Fibroblast of upper back skin (primary cell): ENCODE data around the gene PRH2.
A peak's percentile ranks its signal among the peaks of the same experiment; 100 is the strongest.

Experiments used
- DNase-seq: peaks from one replicate; pipeline ENCODE4 v3.0.0-alpha.2; 2013

PRH2 gene

DNA sequence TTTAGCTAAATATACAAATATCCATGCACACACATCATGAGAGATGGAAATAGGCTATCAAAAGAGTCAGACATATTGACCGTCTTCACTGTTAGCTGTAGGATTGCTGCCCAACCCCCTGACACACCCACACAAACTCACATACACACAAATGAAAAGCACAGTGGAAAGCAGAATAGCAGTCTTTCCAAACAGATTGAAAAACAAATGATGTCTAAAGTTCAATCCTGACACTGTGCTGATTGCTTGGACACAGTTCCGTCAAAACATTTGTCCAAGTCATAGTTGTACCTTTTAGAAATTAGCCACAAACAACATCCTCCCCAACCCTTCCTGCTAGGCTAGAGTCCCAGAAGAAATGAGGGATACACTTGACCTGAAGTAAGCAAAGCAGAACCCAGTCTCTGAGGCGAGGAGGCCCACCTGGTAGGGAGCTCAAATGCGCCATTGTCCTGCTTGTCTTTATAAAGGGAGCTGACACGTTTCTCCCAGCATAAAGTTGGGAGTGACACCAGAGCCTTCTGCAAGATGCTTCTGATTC, at the start of gene PRH2:
Gene PRH2, plus strand, starts transcription at position 491 of the 541 bp plus-strand sequence. Its CDS starts 38 bp downstream, at position 529.
- no peak for DNase-seq

DNA sequence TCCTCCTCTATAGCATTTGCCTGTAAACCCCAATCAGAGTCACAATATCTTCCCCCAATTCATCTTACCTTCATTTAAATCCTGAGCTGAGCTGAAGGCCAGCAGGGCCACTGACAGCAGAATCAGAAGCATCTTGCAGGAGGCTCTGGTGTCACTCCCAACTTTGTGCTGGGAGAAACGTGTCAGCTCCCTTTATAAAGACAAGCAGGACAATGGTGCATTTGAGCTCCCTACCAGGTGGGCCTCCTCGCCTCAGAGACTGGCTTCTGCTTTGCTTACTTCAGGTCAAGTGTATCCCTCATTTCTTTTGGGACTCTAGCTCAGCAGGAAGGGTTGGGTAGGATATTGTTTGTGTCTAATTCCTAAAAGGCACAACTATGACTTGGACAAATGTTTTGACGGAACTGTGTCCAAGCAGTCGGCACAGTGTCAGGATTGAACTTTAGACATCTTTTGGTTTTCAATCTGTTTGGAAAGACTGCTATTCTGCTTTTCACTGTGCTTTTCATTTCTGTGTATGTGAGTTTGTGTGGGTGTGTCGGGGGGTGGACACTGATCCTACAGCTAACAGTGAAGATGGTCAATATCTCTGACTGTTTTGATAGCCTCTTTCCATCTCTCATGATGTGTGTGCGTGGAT, 44.8 kb upstream of the PRH2 start, which contains the start of gene PRH1:
Gene PRH1, minus strand, starts transcription at position 170 of the 640 bp plus-strand sequence. Its CDS starts 38 bp downstream, at position 132.
- no peak for DNase-seq

DNA sequence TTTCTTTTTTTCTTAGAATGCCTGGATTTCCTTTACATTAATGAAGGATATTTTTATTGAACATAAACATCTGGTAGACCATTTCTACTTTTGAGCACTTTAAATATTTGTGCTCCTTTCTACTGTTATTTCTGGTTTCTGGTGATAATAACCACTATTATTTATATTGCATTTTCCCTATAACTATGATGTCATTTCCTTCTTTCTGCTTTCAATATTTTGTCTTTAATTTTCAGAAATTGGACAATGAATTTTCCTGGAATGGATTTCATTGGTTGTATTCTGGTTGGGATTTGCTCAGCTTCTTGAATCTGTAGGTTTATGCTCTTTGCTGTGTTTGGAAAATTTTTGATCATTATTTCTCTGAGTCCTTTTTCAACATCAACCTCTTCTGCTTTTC, 39.8 kb upstream of the PRH2 start:
- no peak for DNase-seq

DNA sequence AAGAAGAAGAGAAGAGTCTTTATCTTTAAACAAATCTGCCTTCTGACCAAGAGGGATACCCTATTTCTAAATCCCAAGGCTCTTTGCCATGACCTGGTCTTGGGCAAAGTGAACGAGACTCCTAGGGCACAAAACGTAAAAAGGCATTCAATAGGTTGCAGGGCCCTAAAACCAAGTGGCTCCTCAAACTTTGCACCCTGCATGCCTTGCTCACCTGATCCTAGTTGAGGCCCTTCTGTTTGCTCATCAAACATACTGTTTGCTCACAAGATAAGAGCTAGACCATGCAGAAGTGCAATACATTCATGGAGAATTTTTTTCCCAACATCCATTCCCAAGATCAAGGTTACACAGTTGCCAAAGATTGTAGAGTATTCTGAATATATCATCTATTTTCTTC, 37.1 kb upstream of the PRH2 start:
- DNase-seq = no peak

DNA sequence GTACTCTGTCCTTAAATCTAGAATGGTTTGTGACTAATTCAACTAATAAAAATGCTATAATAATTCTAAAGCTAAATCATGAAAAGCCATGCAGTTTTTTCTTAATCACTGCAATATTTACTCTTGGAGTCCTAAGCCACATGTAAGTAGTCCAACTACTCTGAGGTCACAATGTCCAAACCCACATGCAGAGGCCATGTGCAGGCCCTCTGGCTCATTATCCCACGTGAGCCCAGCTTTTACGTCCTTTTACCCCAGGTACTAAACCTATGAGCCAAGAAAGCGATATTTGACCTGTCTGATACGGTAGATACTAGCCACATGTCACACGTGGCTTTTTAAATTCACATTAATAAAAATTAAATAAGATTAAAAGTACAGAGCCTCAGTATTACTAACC, 32.2 kb upstream of the PRH2 start:
- no peak for DNase-seq

DNA sequence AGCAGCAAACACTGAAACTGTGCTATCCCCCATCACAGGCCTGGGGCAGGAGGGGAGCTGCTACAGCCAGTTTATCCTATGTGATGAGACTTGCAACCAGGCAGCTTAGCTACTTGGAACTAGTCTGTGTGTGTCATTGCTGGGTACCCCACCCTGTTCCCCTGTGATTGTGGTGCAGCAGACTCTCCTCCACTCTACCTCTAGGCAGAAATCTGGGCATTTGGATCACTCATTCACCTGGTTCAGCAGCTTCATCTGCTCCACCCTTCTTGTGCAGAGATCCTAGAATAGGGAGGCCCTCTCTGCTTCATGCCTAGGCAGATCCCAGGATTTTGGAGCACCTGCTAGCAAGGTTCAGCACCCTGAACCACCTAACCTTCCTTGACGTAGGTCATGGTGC, 28.5 kb upstream of the PRH2 start:
- DNase-seq = no peak

DNA sequence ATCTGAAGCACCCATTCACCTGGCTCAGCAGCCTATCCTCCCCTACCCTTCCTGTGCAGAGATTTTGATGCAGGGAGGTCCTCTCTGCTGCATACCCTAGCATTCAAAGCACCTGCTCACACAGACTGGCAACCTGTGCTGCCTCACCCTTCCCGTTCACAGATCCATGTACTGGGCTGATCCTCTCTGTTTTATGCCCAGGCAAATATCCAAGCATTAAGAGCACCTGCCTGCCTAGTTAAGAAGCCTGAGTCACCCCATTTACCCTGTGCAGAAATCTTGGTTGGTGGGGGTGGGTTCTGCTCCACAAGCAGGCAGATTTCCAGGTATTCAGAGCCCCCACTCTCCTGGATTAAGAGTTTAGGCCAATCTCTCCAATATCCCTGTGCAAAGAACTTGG, 28.1 kb upstream of the PRH2 start:
- no peak for DNase-seq

DNA sequence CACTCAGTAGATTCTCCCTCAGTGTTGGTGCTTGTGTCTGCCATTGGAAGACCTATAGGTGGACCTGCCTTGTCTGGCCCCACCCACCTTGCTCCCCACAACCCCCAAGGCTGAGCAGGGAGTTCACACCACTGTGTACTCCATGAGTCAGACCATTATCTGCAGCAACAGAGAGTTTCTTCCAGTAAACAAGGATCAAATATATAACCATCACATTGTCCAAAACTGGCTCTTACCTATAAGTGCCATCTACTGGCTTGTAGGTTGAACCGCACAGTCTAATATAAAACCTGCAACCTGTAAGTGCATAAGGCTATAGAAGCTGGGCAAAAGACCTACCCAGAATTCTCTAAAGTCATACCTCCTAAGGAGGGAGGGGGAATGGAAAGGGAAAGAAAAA, 27.6 kb upstream of the PRH2 start:
- DNase-seq = no peak

DNA sequence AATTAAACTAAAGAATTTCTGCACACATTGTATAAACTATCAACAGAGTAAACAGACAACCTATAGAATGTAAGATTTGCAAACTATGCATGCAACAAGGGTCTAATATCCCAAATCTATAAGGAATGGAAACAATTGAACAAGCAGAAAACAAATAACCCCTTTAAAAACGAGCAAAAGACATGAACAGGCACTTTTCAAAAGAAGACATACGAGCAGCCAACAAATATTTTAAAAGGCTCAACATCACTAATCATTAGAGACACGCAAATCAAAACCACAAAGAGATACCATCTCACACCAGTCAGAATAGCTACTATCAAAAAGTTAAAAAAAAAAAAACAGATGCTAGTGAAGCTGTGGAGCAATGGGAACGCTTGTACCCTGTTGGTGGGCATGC, 24.4 kb upstream of the PRH2 start:
- DNase-seq = no peak

DNA sequence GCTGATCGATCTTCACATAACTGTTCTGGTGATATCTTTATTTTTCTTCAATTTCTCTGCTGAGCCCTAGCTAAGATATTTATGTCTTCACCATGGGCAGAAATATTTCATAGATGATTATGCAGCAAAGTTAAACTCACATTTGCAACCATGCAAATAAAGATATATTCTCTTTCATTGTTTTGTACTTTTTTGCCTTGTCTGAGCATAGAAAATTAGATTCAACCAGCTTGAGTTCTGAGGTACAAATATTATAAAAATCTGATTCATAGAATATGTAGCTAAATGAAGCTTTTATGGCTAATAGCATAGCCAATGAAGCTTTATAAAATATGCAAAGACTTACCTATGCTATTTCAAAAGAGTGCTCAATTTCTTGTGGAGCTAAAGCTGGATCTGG, 19.6 kb upstream of the PRH2 start, which contains the start of gene TAS2R13:
Gene TAS2R13, minus strand, starts transcription at position 101 of the 400 bp plus-strand sequence. CDS start 264 bp downstream, outside the sequence.
- DNase-seq = no peak

DNA sequence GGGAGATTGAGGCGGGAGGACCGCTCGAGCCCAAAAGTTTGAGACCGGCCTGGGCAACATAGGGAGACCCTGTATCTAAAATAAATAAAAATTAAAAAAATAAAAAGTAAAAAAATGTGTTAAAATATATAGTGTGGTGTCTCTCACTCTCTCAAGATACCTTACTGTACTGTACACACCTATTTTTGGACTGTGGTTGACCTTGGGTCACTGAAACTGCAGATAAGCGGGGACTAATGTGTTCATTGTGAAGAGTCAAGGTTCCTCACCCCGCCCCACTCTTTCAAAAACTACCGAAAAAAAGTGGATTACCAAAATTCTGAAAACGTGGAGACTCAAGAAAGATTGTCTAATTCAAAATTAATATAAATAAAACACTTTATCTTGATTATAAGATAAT, 18.7 kb upstream of the PRH2 start:
- DNase-seq = no peak

DNA sequence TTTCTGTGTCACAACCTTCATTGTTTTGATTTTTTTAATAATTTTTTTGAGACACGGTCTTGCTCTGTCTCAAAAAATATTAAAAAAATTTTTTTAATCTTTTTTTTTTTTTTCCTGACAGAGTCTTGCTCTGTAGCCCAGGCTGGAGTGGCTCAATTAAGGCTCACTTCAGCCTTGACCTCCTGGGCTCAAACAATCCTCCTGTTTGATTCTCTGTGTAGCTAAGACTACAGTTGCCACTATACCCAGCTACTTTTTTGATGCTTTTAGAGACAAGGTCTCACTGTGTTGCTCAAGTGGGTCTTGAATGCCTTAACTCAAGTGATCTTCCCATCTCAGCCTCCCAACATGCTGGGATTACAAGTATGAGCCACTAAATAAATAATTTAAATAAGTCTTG, 9.2 kb upstream of the PRH2 start:
- DNase-seq = no peak

DNA sequence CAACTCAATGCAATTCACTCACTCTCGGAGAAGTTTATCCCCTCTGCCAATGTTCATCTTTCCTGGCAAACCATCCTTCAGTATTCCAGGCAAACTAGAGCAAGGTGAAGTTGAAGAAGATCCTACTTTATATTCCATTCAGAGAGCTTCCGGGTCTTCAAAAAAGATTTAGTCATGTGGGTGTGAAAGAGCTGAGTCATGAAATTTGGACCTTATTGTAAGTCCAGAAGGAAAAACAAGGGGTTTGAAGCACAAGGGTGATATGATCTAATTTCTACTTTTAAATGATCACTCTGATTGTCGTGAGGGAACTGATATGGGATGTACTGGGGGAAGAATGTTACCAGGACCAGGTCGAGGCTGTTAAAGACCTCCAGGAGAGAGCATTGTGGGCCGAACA, 2.8 kb upstream of the PRH2 start:
- DNase-seq = no peak

DNA sequence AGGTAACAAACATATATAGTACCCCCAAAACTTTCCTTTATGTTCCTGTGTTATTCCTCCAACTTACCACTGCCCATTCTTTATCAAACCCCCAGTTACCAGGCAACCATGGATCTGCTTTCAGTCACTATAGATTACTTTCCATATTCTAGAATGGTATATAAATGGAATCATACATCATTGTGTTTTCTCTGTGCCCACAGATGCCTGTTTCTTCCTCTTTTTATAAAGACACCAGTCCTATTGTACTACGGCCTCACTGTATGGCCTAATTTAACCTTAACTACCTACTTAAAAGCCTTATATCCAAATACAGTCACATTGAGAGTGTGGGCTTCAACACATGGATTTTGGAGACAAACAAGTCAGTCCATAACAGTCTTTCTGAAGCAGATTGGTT, 7.5 kb downstream of the PRH2 start:
- no peak for DNase-seq

DNA sequence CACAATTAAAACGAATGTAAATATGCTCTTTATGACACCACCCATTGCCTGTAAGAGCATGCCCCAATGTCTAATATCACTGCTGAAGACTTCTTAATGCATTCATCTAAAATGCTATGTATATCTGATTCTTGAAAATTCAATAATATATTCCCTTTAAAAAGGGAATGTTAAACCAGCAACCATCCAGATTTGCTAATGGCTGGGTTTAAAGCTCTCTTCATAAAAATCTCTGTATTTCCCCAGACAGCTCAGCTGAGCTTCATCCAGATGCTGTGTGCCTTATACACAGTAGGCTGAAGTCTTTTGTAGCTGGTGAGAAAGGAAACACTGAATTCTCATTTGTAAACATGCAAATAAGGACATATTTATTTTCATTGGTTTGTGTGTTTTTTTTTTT, 10.1 kb downstream of the PRH2 start, which contains the start of gene TAS2R14:
Gene TAS2R14, minus strand, starts transcription at position 101 of the 400 bp plus-strand sequence. Its CDS starts 56 bp downstream, at position 45.
- DNase-seq = no peak

DNA sequence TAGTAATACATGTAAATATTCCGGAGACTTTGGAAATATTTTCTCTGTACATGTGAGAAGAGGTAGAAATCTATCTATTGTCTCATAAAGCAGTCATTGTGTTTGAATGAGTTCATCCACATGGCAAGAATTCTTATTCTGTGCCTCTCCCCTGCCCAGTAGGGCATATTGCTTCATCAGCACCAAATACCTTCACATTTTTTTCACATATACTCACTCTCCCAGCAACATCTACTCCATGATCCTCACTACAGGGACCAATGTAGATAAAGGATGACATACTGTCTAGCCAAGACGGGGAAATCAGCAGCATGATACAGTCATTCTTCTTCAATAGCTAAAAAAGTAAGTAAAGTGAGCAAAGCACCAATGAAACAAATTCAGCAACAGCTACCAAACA, 11.4 kb downstream of the PRH2 start:
- DNase-seq = peak; percentile 80

DNA sequence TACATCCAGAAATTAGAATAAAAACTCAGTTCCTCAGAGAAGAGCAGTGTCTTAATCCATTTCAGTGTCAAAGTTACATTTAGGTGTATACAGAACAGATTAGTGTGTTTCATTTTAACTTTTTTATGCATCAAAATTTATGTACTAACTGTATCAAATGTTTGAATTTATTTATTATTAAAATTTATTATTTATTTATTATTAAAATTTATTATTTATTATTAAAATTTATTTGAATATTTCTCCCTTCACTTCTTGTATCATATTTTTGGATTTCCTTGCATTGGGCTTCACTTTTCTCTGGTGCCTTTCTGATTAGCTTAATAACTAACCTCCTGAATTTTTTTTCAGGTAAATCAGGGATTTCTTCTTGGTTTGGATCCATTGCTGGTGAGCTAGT, 12.3 kb downstream of the PRH2 start:
- DNase-seq = no peak

DNA sequence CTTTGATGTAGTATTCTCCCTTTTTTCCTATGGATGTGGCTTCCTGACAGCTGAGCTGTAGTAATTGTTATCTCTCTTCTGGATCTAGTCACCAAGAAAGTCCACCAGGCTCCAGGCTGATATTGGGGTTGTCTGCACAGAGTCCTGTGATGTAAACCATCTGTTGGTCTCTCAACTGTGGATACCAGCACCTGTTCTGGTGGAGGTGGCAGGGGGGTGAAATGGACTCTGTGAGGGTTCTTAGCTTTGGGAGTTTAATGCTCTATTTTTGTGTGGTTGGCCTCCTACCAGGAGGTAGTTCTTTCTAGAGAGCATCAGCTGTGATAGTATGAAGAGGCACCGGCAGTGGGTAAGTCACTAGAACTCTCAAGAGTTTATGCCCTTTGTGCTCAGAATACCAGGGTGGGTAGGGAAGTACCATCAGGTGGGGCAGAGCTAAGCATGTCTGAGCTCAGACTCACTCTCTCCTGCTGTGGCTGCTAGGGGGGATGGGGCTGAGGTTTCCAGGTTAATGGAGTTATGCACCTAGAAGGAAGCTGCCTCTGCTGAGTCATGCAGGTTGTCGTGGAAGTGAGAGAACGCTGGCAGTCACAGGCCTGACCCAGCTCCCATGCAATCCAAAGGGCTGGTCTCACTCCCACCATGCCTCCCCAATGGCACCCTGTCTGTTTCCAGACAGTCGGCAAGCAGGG, 13.0 kb downstream of the PRH2 start:
- DNase-seq = peak; percentile 2

DNA sequence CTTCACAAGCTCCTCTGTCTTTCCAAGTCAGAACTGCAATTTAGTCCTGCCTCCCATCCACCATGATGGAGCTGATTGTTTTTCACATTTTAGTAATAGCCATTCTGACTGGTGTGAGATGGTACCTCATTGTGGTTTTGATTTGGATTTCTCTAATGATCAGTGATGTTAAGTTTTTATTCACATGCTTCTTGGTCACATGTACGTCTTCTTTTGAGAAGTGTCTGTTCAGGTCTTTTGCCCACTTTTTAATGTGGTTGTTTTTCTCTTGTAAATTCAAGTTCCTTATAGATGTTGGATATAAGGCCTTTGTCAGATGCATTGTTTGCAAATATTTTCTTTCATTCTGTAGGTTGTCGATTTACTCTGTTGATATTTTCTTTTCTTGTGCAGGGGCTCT, 14.1 kb downstream of the PRH2 start:
- no peak for DNase-seq

DNA sequence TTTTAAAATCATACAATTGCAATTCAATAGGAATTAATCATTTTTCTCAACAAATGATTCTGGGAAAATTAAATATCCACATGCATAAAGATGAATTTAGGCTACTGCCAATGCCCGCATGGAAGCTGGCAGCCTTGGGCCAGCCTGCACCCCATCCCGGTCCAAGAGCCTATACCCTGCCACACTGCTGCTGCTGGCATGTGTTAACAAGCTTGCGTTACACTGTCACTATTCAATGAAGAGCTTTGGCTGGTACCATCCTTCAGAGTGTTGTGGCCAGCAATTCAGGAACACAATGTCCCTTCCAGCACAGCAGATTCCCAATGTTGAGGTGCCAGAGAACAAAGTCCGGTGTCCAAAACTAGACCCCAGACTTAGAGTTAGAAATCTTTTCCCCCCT, 23.6 kb downstream of the PRH2 start:
- DNase-seq = no peak

DNA sequence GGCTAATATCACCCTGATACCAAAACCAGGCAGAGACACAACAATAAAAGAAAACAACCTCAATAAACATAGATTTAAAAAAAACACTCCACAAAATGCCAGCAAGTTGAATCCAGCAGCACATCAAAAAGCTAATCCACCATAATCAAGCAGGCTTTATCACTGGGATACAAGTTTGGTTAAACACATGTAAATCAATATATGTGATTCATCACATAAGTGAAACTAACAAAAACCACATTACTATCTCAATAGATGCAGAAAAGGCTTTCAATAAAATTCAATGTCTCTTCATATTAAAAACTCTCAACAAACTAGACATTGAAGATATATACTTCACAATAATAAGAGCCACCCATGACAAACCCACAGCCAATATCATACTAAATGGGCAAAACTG, 27.0 kb downstream of the PRH2 start:
- DNase-seq = no peak

DNA sequence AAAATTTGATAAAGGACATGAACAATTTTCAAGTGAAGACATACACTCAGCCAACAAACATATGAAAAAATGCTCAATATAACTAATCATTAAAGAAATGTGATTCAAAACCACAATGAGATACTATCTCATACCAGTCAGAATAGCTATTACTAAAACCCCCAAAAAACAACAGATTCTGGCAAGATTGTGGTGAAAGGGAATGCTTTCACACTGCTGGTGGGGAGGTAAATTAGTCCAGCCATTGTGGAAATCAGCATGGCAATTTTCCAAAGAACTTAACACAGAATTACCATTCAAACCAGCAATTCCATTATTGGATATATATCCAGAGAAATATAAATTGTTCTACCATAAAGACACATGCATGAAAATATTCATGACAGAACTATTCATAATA, 28.7 kb downstream of the PRH2 start:
- peak; percentile 62 for DNase-seq

DNA sequence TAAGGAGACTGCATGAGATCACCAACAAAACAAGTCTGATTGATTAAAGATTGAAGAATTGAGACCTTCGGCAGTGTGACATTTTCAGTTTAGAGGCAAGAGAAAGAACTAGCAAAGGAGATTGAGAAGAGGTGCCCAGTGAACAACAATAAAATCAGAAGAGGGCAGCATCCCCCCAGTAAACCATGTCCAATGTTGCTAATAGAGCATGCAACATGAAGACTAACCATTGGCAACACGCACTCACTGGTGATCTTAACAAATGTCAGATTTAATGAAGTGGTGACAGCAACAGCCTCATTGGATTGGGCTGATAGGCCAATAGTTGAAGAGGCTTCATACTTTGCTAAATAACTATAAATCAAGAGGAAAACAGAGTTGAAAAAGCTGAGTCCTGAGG, 30.8 kb downstream of the PRH2 start:
- DNase-seq = peak; percentile 9

DNA sequence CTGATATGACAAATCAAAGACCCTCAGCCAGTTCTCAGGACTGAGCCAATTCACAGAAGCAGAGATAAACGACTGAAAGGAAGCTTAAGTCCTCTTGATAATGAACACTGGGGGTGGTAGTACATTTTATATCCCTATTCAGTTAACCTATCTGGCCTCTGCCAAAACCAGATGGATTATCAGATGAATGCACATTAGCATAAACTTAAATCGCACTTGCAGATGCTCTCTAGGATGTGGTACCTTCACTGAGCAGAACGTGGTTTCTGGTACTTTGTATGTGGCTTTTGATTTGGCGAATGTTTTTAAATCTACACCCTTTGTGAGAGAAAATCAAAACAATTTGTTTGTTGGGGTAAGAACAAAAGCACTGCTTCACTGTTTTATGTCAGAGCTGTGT, 31.2 kb downstream of the PRH2 start:
- no peak for DNase-seq
